Heart right ventricle (tissue), 16 donors: ENCODE results near the gene PRKAG2. TPM values are rescaled to one million over a fixed set of nuclear protein-coding genes. Genes with fewer than 3 reads are reported as not detected.
A peak's percentile ranks its signal among the peaks of the same experiment; 100 is the strongest.

Experiments
- ATAC-seq, 8 donors: fragments of 200-7000 bp; cut with Tn5 transposase; one replicate each; pipeline ENCODE4 v1.9.1; 2020; ENCODE audit warnings: mild to moderate bottlenecking in 8 of 8, moderate library complexity in 8 of 8, moderate number of reproducible peaks in 1 of 8
- DNase-seq, 2 donors: peaks; one replicate each; pipeline ENCODE4 v3.0.0-alpha.2; 2020
- H3K27ac ChIP-seq, 10 donors: fragments of 200-600 bp; sonication (generic) in 2 of 10; one replicate each; pipeline versions ENCODE4 v1.5.0 to v1.8.0; 2020 to 2022; ENCODE audit warnings: mild to moderate bottlenecking in 3 of 10
- H3K27me3 ChIP-seq, 7 donors: fragments of 200-600 bp; one replicate each; pipeline ENCODE4 v1.8.0; 2021 to 2022; ENCODE audit warnings: mild to moderate bottlenecking in 2 of 7
- H3K36me3 ChIP-seq, 9 donors: fragments of 200-600 bp; sonication (generic) in 1 of 9; one replicate each; pipeline versions ENCODE4 v1.5.0 to v1.8.0; 2020 to 2022; ENCODE audit warnings: mild to moderate bottlenecking in 2 of 9
- H3K4me1 ChIP-seq, 9 donors: fragments of 200-600 bp; sonication (generic) in 1 of 9; one replicate each; pipeline versions ENCODE4 v1.5.0 to v1.8.0; 2020 to 2022; ENCODE audit warnings: mild to moderate bottlenecking in 4 of 9
- H3K4me3 ChIP-seq, 10 donors: fragments of 200-600 bp; sonication (generic) in 2 of 10; one replicate each; pipeline versions ENCODE4 v1.5.0 to v1.8.0; 2020 to 2022; ENCODE audit warnings: mild to moderate bottlenecking in 7 of 10, moderate library complexity in 2 of 10
- H3K9me3 ChIP-seq, 11 donors: fragments of 200-600 bp in 10 of 11; sonication (generic) in 2 of 11; one replicate each; pipeline versions ENCODE4 v1.5.0 to v1.8.0; 2013 to 2022; ENCODE audit warnings: mild to moderate bottlenecking in 2 of 11, control low read depth in 1 of 11, moderate library complexity in 1 of 11
- WGBS, 2 donors: extraction: QIAGEN DNeasy Blood & Tissue Kit; methylation state at CpG; one replicate each; pipeline ENCODE4 v1.1.7; 2013; ENCODE audit warnings: inconsistent platforms in 1 of 2; 5-methylcytosine and 5-hydroxymethylcytosine counted together
- intact Hi-C, 10 donors: fragments of 100-400 bp; cut with DNase I; formaldehyde crosslinking; loops; one replicate each; pipeline versions ENCODE4 v1.11.1 to v1.14.2; 2022
- polyA plus RNA-seq, 2 donors: library from polyadenylated mRNA; stranded (reverse); fragments of 200-250 nt; gene quantifications; one replicate each; pipeline ENCODE4 v1.2.3, GENCODE V29; 2013
- total RNA-seq, 10 donors: library from RNA; stranded (reverse); fragmentation: NEBNext Ultra II Directional in 3 of 10; extraction: Animal tissue kit (Norgen Biotek cat#: 25700) in 3 of 10; gene quantifications; one replicate each; pipeline versions ENCODE4 v1.2.1 to v1.2.4, GENCODE V29; 2021 to 2023
- TF ChIP-seq, protein P1 (sequence below), 9 donors: fragments of 200-600 bp; sonication (generic) in 2 of 9; IDR thresholded peaks; one replicate each; pipeline versions ENCODE4 v1.5.0 to v1.8.0; 2021 to 2022; ENCODE audit warnings: antibody characterized with exemption in 9 of 9, mild to moderate bottlenecking in 5 of 9, moderate library complexity in 1 of 9
- donor health status: Arrhythmogenic right ventricular cardiomyopathy.
- donor health status: ischemic (EF 13 %, LVEDD 7.1; RV severe dilation, severe dysfunction).
- donor health status: healthy with polysubstance abuse.
- donor health status: DM: no; HTN: yes; CAD: no.
- donor health status: DM: no; HTN: no; CAD: no.
- donor health status: ischemic (EF 25% LVEDD 6.9; RV normal size, moderate dysfunction).
- donor health status: ischemic (EF 25% LVEDD 5.7; RV mildly dilated, moderate dysfunction).
- donor health status: healthy.
- donor health status: DM: yes; HTN: yes; CAD: no.
- donor health status: Ischemic cardiomyopathy.
- donor health status: ischemic (EF 35%, LVEDD 5.7; RV mildly dilated, moderate dysfunction).
- donor health status: nonischemic (EF 11% LVEDD 7.7; RV severe dilation, severe dysfunction).
- donor health status: DM: yes; HTN: yes; CAD: no.
- donor health status: PGD.
- donor health status: ischemic (EF 29% LVEDD 5.4; RV normal size, mild dysfunction).
- donor health status: nonischemic (EF 23%, LVEDD 6.1; RV moderate dilation, normal function).

Gene PRKAG2
- total and polyA plus RNA-seq, 12 donors: 52.4 to 156 (median 114) TPM

DNA sequence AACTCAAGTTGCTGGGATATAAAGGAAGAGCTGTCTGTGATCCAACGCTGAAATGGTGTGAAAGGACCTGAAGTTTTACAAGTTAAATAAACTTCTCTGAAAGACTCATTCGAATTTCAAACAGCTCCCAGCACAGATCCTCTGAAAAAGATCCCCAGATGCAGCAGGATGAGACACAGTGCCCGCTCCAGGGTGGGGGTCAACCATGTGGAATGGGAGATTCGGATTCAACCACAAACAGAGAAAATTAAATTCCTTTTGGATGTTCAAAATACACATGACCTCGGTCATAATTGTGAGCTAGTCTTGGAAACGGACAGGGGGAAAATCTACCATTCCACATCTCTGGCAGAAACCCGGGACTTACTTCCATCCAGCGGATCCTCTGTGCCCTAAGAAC lies 119.6 kb downstream of the PRKAG2 start:
- DNase-seq (no peak), ATAC-seq (no peak)
- Histone ChIP-seq H3K4me3 (no peak overlapping the region), H3K9me3 (no peaks in the 10 kb centered on the region), H3K27me3 (no peaks in the 10 kb centered on the region), H3K4me1 (peaks cover 12 to 41% (median 25%) of the 10 kb centered on the region in 9 donors), H3K27ac (no peak overlapping the region), H3K36me3 (no peaks in the 10 kb centered on the region)
- intact Hi-C loops: loop anchor here (5.0 to 10.0 kb wide), 11 partner anchors 125 to 390 kb away; no protein-coding TSS in a partner anchor
- TF ChIP-seq, protein P1, sequence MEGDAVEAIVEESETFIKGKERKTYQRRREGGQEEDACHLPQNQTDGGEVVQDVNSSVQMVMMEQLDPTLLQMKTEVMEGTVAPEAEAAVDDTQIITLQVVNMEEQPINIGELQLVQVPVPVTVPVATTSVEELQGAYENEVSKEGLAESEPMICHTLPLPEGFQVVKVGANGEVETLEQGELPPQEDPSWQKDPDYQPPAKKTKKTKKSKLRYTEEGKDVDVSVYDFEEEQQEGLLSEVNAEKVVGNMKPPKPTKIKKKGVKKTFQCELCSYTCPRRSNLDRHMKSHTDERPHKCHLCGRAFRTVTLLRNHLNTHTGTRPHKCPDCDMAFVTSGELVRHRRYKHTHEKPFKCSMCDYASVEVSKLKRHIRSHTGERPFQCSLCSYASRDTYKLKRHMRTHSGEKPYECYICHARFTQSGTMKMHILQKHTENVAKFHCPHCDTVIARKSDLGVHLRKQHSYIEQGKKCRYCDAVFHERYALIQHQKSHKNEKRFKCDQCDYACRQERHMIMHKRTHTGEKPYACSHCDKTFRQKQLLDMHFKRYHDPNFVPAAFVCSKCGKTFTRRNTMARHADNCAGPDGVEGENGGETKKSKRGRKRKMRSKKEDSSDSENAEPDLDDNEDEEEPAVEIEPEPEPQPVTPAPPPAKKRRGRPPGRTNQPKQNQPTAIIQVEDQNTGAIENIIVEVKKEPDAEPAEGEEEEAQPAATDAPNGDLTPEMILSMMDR (IDR thresholded peaks at IDR 0.05): no peak
- 74 to 80% methylated on average over 8 of the region's 8 CpGs for WGBS, 2 donors

- 80 to 90% methylated on average over 13 of the region's 13 CpGs for WGBS, 2 donors
- TF ChIP-seq, protein P1 (IDR thresholded peaks at IDR 0.05): no peak
- H3K4me3 ChIP-seq: no peak overlapping the region
- no peaks in the 10 kb centered on the region for H3K27me3 ChIP-seq
- intact Hi-C loops: loop anchor here (5.0 to 10.0 kb wide), 11 partner anchors 125 to 390 kb away; no protein-coding TSS in a partner anchor
- DNase-seq: no peak
- H3K36me3 ChIP-seq: no peaks in the 10 kb centered on the region
- peaks cover 12 to 41% (median 25%) of the 10 kb centered on the region in 9 donors for H3K4me1 ChIP-seq
- H3K27ac ChIP-seq: peak overlapping the region in 1 of 10 donors; percentile 6
- no peaks in the 10 kb centered on the region for H3K9me3 ChIP-seq
- no peak for ATAC-seq
Measured at GRCh38 chr7:151756866-151757265, 120.0 kb downstream of the PRKAG2 start.

GRCh38 chr7:151756076-151756731 lies 120.7 kb downstream of the PRKAG2 start:
- Histone ChIP-seq H3K36me3 (no peaks in the 10 kb centered on the region), H3K4me1 (peaks cover 12 to 41% (median 25%) of the 10 kb centered on the region in 9 donors), H3K4me3 (no peak overlapping the region), H3K27ac (peak overlapping the region in 3 of 10 donors; percentile 6 to 87 (median 36)), H3K27me3 (no peaks in the 10 kb centered on the region), H3K9me3 (no peaks in the 10 kb centered on the region)
- TF ChIP-seq, protein P1 (IDR thresholded peaks at IDR 0.05): no peak
- DNase-seq (no peak), ATAC-seq (peak in 1 of 8 donors; percentile 3)
- WGBS, 2 donors: 88 to 90% methylated on average over 19 of the region's 19 CpGs
- intact Hi-C loops: loop anchor here (5.0 to 10.0 kb wide), 11 partner anchors 124 to 389 kb away; no protein-coding TSS in a partner anchor

DNA sequence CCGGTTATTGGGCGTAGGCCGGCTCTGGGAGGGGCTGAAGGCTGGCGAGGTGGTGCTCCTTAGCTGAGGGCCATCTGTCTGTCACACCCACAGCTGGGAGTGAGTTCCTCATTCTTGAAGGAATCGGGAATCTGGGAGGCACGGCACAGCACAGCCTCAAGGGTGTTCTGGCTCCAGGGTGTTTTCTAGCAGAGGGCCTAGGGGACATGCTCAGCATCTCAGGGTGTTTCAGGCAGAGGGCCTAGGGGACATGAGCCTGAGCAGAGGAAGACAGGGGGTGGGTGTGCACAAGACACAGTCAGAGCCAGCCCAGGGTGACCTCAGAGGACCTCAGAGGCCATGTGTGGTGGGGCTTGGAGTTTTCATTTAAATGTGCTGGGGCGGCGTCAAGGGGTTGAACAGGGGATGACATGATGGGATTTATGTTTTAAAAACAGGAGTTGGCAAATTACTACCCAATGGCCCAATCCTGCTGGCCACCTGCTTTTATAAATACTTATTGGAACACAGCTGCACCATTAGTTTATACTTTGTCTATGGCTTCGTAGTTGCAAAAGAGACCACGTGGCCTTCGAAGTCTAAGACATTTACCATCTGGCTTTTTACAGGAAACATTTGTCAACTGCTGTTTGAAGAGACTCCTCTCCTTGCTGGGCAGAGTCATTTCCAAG lies 121.6 kb downstream of the PRKAG2 start:
- Histone ChIP-seq H3K4me3 (no peak overlapping the region), H3K36me3 (no peaks in the 10 kb centered on the region), H3K9me3 (no peaks in the 10 kb centered on the region), H3K4me1 (peaks cover 12 to 41% (median 25%) of the 10 kb centered on the region in 9 donors), H3K27ac (peak overlapping the region in 9 of 10 donors; percentile 10 to 88 (median 83)), H3K27me3 (no peaks in the 10 kb centered on the region)
- WGBS, 2 donors: 66 to 69% methylated on average over 11 of the region's 11 CpGs
- DNase-seq: no peak
- intact Hi-C loops: loop anchor here (2.0 to 10.0 kb wide), 12 partner anchors 123 to 388 kb away; no protein-coding TSS in a partner anchor
- ATAC-seq: peak in 7 of 8 donors; percentile 16 to 46 (median 33)
- TF ChIP-seq, protein P1 (IDR thresholded peaks at IDR 0.05): no peak
